Posterior vena cava (tissue), 2 donors: ENCODE measurements around the gene KRTCAP2. TPM values are rescaled to one million over a fixed set of nuclear protein-coding genes. Genes with fewer than 3 reads are reported as not detected.
"Not testable (repeated sequence)": the region's sequence is repeated elsewhere in the genome, so short reads cannot be mapped to it uniquely, and the experiment has no call there.

Experiments used
- DNase-seq: peaks from one replicate; pipeline ENCODE4 v3.0.0-alpha.2; 2020; ENCODE audit warnings: low spot score
- intact Hi-C, 2 donors: fragments of 100-400 bp; cut with DNase I; formaldehyde crosslinking; loops; one replicate each; pipeline versions ENCODE4 v1.14.1 to v1.14.2; 2022 to 2023
- total RNA-seq, 2 donors: library from RNA; stranded (reverse); fragmentation: NEBNext Ultra II Directional; extraction: Animal tissue kit (Norgen Biotek cat#: 25700); gene quantifications; one replicate each; pipeline ENCODE4 v1.2.1, GENCODE V29; 2021
- donor health status: DM: yes; HTN: yes; CAD: no.
- donor health status: DM: yes; HTN: yes; CAD: no.

The KRTCAP2 gene
- total RNA-seq, 2 donors from 2014 or later = 145 to 146 TPM

GRCh38 chr1:155202731-155203515, 29.8 kb upstream of the KRTCAP2 start:
- DNase-seq = no peak
- intact Hi-C loops = no loop called here

GRCh38 chr1:155202198-155202597, 29.1 kb upstream of the KRTCAP2 start:
- intact Hi-C loops = no loop called here
- DNase-seq = no peak

- intact Hi-C loops = no loop called here
- no peak for DNase-seq
Observed at GRCh38 chr1:155200920-155201319, 27.8 kb upstream of the KRTCAP2 start.

GRCh38 chr1:155199792-155200191, 26.7 kb upstream of the KRTCAP2 start:
- intact Hi-C loops = no loop called here
- no peak for DNase-seq

- no peak for DNase-seq
Observed at GRCh38 chr1:155198547-155198906, 25.4 kb upstream of the KRTCAP2 start.

GRCh38 chr1:155197901-155198546, 24.9 kb upstream of the KRTCAP2 start:
- no peak for DNase-seq
- intact Hi-C loops = no loop called here

More at GRCh38 chr1:155198547-155198906, 25.4 kb upstream of the KRTCAP2 start:
- intact Hi-C loops = no loop called here

GRCh38 chr1:155196893-155197638, 24.0 kb upstream of the KRTCAP2 start:
- intact Hi-C loops = no loop called here
- DNase-seq = no peak

GRCh38 chr1:155196103-155196892, 23.2 kb upstream of the KRTCAP2 start:
- intact Hi-C loops = no loop called here
- no peak for DNase-seq

GRCh38 chr1:155195201-155196102, 22.3 kb upstream of the KRTCAP2 start:
- no peak for DNase-seq
- intact Hi-C loops = no loop called here

- DNase-seq, intact Hi-C loops: not testable (repeated sequence)
Observed at GRCh38 chr1:155193991-155194240, 20.8 kb upstream of the KRTCAP2 start.

- intact Hi-C loops = no loop called here
- DNase-seq = peak; percentile 98
Observed at GRCh38 chr1:155193275-155193990, 20.3 kb upstream of the KRTCAP2 start.

GRCh38 chr1:155192346-155193274, 19.5 kb upstream of the KRTCAP2 start:
- intact Hi-C loops = no loop called here
- DNase-seq = no peak

- DNase-seq = no peak
- intact Hi-C loops = no loop called here
Observed at GRCh38 chr1:155191904-155192303, 18.8 kb upstream of the KRTCAP2 start.

GRCh38 chr1:155189926-155190325, 16.8 kb upstream of the KRTCAP2 start:
- intact Hi-C loops, DNase-seq: not testable (repeated sequence)

GRCh38 chr1:155188268-155188667, 15.2 kb upstream of the KRTCAP2 start:
- intact Hi-C loops = no loop called here

GRCh38 chr1:155187456-155187891, 14.4 kb upstream of the KRTCAP2 start:
- intact Hi-C loops = no loop called here
- no peak for DNase-seq

More at GRCh38 chr1:155188268-155188667, 15.2 kb upstream of the KRTCAP2 start:
- DNase-seq = peak; percentile 48
